ENCODE data around the gene WDR70. TPM values are rescaled to one million over a fixed set of nuclear protein-coding genes. Genes with fewer than 3 reads are reported as not detected.
"Not testable (repeated sequence)": the region's sequence is repeated elsewhere in the genome, so short reads cannot be mapped to it uniquely, and the experiment has no call there.

The WDR70 gene
- total RNA-seq, 4 donors from 2014 or later = 18.9 to 106 (median 34.9) TPM

- H3K27ac ChIP-seq = no peak overlapping the region
- H3K36me3 ChIP-seq = peaks cover 0 to 5% (median 0%) of the 10 kb centered on the region in 3 donors
- H3K27me3 ChIP-seq = no peaks in the 10 kb centered on the region
- no peak for DNase-seq
- TF ChIP-seq POLR2A (IDR thresholded peaks at IDR 0.05) = no peak
- TF ChIP-seq CTCF (IDR thresholded peaks at IDR 0.05) = no peak
- no peaks in the 10 kb centered on the region for H3K4me1 ChIP-seq
- no peak overlapping the region for H3K4me3 ChIP-seq
- no peaks in the 10 kb centered on the region for H3K9me3 ChIP-seq
These were observed 227.0 kb downstream of the WDR70 start for GRCh38 chr5:37606148-37606547.

DNA sequence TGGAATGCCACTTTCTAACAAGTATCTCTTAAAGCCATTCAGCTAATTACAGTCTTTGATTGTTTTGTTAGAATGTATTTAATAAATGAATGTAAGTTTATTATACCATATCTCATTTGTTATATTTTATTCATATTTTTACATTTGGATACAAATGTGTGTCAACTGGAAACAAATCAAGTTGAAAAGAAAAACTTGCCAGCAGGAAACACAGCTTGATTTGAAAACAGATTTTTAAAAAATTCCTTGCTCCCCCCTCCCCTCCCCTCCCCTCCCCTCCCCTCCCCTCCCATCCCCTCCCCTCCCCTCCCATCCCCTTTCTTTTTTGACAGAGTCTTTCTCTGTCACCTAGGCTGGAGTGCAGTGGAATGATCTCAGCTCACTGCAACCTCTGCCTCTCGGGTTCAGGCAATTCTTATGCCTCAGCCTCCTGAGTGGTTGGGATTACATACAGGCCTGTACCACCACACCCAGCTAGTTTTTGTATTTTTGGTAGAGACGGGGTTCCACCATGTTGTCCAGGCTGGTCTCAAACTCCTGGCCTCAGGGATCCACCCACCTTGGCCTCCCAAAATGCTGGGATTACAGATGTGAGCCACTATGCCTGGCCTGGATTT, 227.6 kb downstream of the WDR70 start:
- Histone ChIP-seq H3K27ac (no peak overlapping the region), H3K4me1 (no peaks in the 10 kb centered on the region), H3K4me3 (no peak overlapping the region), H3K9me3 (no peaks in the 10 kb centered on the region), H3K27me3 (no peaks in the 10 kb centered on the region), H3K36me3 (peaks cover 0 to 5% (median 0%) of the 10 kb centered on the region in 3 donors)
- no peak for DNase-seq
- TF ChIP-seq CTCF (IDR thresholded peaks at IDR 0.05) (no peak), POLR2A (IDR thresholded peaks at IDR 0.05) (no peak)

DNA sequence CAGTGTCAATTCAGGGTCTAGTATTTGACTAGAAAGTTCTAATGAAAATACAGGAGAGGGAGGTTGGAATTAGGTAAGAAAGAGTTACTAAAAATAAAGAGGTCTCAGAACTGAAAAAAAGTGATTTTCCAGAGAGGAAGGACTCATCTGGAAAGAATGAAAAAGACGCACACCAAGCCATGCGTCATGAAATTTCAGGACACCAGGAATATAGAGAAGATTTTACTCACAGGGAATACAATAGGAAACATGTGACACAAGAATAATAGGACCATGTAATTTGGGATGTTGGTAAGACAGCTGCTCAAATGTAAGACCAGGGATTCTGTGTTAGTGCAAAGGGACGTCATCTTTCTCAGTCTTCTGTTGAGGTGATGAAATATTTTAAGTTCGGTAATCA, 236.1 kb downstream of the WDR70 start:
- Histone ChIP-seq H3K4me1 (no peaks in the 10 kb centered on the region), H3K27me3 (no peaks in the 10 kb centered on the region), H3K4me3 (no peak overlapping the region), H3K27ac (no peak overlapping the region), H3K9me3 (no peaks in the 10 kb centered on the region), H3K36me3 (no peaks in the 10 kb centered on the region)
- DNase-seq = no peak
- TF ChIP-seq POLR2A (IDR thresholded peaks at IDR 0.05) (no peak), CTCF (IDR thresholded peaks at IDR 0.05) (no peak)

- H3K4me1 ChIP-seq = no peaks in the 10 kb centered on the region
- no peaks in the 10 kb centered on the region for H3K27me3 ChIP-seq
- DNase-seq = no peak
- H3K4me3 ChIP-seq = no peak overlapping the region
- no peak overlapping the region for H3K27ac ChIP-seq
- TF ChIP-seq CTCF (IDR thresholded peaks at IDR 0.05) = no peak
- no peak for TF ChIP-seq POLR2A (IDR thresholded peaks at IDR 0.05)
- no peaks in the 10 kb centered on the region for H3K36me3 ChIP-seq
- H3K9me3 ChIP-seq = no peaks in the 10 kb centered on the region
These were observed 240.2 kb downstream of the WDR70 start for GRCh38 chr5:37619353-37619752.

GRCh38 chr5:37622354-37622753, 243.2 kb downstream of the WDR70 start:
- H3K4me3 ChIP-seq, H3K27ac ChIP-seq, DNase-seq, H3K9me3 ChIP-seq, H3K27me3 ChIP-seq, H3K36me3 ChIP-seq, H3K4me1 ChIP-seq: not testable (repeated sequence)

DNA sequence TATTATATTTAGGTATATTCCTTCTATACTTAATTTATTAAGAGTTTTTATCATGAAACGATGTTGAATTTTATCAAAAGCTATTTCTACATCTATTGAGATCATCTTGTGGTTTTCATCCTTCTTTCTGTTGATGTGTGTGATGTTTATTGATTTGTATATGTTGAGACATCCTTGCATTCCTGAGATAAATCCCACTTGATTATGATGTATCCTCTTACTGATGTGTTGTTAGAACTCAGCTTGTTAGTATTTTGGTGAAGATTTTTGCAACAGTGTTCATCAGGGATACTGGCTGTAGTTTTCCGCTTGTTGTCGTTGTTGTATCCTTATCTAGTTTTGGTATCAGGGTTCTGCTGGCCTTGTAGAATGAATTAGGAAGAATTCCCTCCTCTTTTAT, 247.1 kb downstream of the WDR70 start:
- no peak for TF ChIP-seq POLR2A (IDR thresholded peaks at IDR 0.05)
- no peak for TF ChIP-seq CTCF (IDR thresholded peaks at IDR 0.05)
- peaks cover 0 to 6% (median 0%) of the 10 kb centered on the region in 4 donors for H3K9me3 ChIP-seq
- no peak for DNase-seq
- no peak overlapping the region for H3K27ac ChIP-seq
- no peaks in the 10 kb centered on the region for H3K27me3 ChIP-seq
- no peaks in the 10 kb centered on the region for H3K36me3 ChIP-seq
- H3K4me3 ChIP-seq = no peak overlapping the region
- no peaks in the 10 kb centered on the region for H3K4me1 ChIP-seq

Measured in Peyer's patch (tissue), 4 donors.